Peyer's patch (tissue), 4 donors: Measurements from ENCODE around the gene GNAQ.

Experiments used
- POLR2A ChIP-seq, 2 donors: fragments of 450-650 bp; IDR thresholded peaks; one replicate each; pipeline ENCODE4 v1.5.1; 2017; ENCODE audit warnings: antibody characterized with exemption in 2 of 2, mild to moderate bottlenecking in 2 of 2, moderate library complexity in 2 of 2
- TF ChIP-seq, protein P1 (sequence below), 6 experiments: fragments of 450-650 bp in 4 of 6; fragments of 200-600 bp in 2 of 6; sonication (generic) in 1 of 6; IDR thresholded peaks; one replicate each; pipeline ENCODE4 v1.5.1; 2017 to 2019; ENCODE audit warnings: antibody characterized with exemption in 6 of 6, mild to moderate bottlenecking in 3 of 6, moderate library complexity in 1 of 6

- TF ChIP-seq, protein P1, sequence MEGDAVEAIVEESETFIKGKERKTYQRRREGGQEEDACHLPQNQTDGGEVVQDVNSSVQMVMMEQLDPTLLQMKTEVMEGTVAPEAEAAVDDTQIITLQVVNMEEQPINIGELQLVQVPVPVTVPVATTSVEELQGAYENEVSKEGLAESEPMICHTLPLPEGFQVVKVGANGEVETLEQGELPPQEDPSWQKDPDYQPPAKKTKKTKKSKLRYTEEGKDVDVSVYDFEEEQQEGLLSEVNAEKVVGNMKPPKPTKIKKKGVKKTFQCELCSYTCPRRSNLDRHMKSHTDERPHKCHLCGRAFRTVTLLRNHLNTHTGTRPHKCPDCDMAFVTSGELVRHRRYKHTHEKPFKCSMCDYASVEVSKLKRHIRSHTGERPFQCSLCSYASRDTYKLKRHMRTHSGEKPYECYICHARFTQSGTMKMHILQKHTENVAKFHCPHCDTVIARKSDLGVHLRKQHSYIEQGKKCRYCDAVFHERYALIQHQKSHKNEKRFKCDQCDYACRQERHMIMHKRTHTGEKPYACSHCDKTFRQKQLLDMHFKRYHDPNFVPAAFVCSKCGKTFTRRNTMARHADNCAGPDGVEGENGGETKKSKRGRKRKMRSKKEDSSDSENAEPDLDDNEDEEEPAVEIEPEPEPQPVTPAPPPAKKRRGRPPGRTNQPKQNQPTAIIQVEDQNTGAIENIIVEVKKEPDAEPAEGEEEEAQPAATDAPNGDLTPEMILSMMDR (IDR thresholded peaks at IDR 0.05): no peak
- no peak for TF ChIP-seq POLR2A (IDR thresholded peaks at IDR 0.05)
These were observed 200.9 kb downstream of the GNAQ start for GRCh38 chr9:77830618-77831285.
